ENCODE data around the gene SLC25A13.

SLC25A13 gene

GRCh38 chr7:96337519-96337918 is 15.6 kb upstream of the SLC25A13 start:
- no peak for TF ChIP-seq CTCF (IDR thresholded peaks at IDR 0.05; ENCODE audit: low read depth, low read length)
- no peak for DNase-seq (ENCODE audit: low read depth, low spot score)
- in situ Hi-C loops (cut with HindIII; ENCODE audit: low sequenced_read_pairs) = no loop called here
- H3K4me3 ChIP-seq (ENCODE audit: low read depth, low read length) = no peak overlapping the region

GRCh38 chr7:96332325-96332724 is 10.4 kb upstream of the SLC25A13 start:
- H3K4me3 ChIP-seq (ENCODE audit: low read depth, low read length) = no peak overlapping the region
- in situ Hi-C loops (cut with HindIII; ENCODE audit: low sequenced_read_pairs) = no loop called here
- TF ChIP-seq CTCF (IDR thresholded peaks at IDR 0.05; ENCODE audit: low read depth, low read length) = no peak
- DNase-seq (ENCODE audit: low read depth, low spot score) = no peak

GRCh38 chr7:96331775-96332174 is 9.9 kb upstream of the SLC25A13 start:
- TF ChIP-seq CTCF (IDR thresholded peaks at IDR 0.05; ENCODE audit: low read depth, low read length) = no peak
- H3K4me3 ChIP-seq (ENCODE audit: low read depth, low read length) = no peak overlapping the region
- in situ Hi-C loops (cut with HindIII; ENCODE audit: low sequenced_read_pairs) = no loop called here
- DNase-seq (ENCODE audit: low read depth, low spot score) = no peak

GRCh38 chr7:96331233-96331632 is 9.3 kb upstream of the SLC25A13 start:
- in situ Hi-C loops (cut with HindIII; ENCODE audit: low sequenced_read_pairs) = no loop called here
- no peak for DNase-seq (ENCODE audit: low read depth, low spot score)
- TF ChIP-seq CTCF (IDR thresholded peaks at IDR 0.05; ENCODE audit: low read depth, low read length) = no peak
- H3K4me3 ChIP-seq (ENCODE audit: low read depth, low read length) = no peak overlapping the region

GRCh38 chr7:96330193-96330592 is 8.3 kb upstream of the SLC25A13 start:
- no peak overlapping the region for H3K4me3 ChIP-seq (ENCODE audit: low read depth, low read length)
- in situ Hi-C loops (cut with HindIII; ENCODE audit: low sequenced_read_pairs) = no loop called here
- DNase-seq (ENCODE audit: low read depth, low spot score) = no peak
- TF ChIP-seq CTCF (IDR thresholded peaks at IDR 0.05; ENCODE audit: low read depth, low read length) = no peak

GRCh38 chr7:96329241-96329640 is 7.3 kb upstream of the SLC25A13 start:
- in situ Hi-C loops (cut with HindIII; ENCODE audit: low sequenced_read_pairs) = no loop called here
- DNase-seq (ENCODE audit: low read depth, low spot score) = no peak
- H3K4me3 ChIP-seq (ENCODE audit: low read depth, low read length) = no peak overlapping the region
- TF ChIP-seq CTCF (IDR thresholded peaks at IDR 0.05; ENCODE audit: low read depth, low read length) = no peak

- no peak for TF ChIP-seq CTCF (IDR thresholded peaks at IDR 0.05; ENCODE audit: low read depth, low read length)
- in situ Hi-C loops (cut with HindIII; ENCODE audit: low sequenced_read_pairs) = no loop called here
- no peak overlapping the region for H3K4me3 ChIP-seq (ENCODE audit: low read depth, low read length)
- no peak for DNase-seq (ENCODE audit: low read depth, low spot score)
Observed at GRCh38 chr7:96328016-96328415, 6.1 kb upstream of the SLC25A13 start.
